ENCODE measurements around the gene ERAS.
"Not testable (repeated sequence)": the region's sequence is repeated elsewhere in the genome, so short reads cannot be mapped to it uniquely, and the experiment has no call there.

The ERAS gene

DNA sequence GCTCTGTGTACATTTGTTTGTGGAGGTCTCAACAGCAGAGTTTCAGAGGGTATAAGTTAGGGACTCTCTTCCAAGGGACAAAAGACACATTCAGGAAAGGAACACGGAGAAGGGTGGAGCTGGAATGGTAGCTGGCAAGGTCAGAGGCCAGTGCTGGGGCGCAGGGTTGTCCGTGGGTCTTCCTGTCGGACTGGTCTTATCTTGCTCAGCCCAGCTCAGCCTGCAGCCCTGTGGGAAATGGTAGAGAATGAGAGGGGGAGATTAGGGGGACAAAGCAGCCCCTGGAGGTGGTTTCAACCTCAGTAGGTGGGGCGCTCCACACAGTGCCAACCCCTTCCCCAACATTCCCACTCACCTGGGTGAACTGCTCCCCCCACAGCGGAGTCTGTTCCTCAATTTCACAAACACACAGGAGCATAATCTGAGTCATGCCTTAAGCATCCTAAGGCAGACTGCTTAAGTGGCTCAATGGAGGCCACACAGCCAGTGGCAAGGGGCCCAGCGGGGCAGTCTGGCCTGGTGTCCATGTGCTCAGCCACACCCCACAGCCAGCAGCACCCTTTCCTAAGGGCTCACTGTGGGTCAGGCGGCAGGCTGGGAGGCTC is 31.3 kb upstream of the ERAS start:
- DNase-seq (ENCODE audit: low spot score), result peak; percentile 55

DNA sequence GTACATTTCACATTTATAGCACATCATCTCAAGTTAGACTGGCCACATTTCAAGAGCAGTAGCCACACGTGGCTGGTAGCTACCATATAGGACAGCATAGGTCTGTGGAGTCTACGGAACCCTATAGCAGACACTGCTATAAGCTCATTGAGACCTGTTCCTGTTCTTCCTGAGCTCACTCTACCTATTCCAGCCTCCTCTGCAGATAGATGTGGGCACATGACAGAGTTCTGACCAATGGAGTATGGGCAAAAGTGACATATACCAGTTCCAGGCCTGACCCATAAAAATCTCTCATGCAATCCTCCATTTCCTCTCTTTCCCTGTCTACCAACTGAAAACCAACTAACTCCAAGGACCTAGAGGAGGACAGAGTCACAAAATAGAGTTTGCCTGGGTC is 28.0 kb upstream of the ERAS start:
- no peak for DNase-seq (ENCODE audit: low spot score)

DNA sequence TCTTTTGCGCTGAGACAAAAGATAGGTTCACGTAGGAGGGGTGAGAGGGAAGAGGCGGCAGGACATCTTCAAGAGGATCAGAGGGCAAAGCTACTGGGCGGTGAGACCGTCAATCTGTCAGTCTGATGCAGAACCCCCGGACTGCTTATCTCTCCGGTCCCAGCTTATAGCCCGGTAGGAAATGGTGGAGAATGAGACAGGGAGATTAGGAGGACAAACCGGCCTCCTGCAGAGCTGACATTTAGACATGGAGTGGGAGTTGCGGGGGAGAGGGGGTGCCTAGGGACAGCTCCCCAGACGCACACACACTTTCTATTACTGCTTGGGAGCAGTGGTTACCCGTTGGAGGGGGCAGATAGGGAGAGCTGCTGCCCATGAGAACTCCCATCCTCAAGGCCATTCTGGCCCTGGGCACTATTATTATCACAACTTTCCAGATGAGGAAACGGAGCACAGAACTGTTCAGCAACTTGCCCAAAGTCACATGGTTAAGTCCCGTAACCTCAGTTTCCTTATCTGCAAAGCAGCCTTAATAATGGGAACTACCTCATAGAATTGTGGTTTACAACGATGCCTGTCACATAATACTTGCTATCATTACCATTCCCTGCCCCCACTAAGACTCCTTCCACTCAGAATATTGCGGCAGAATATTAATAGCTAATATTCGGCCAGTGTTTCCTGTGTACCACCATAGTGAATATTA is 25.6 kb upstream of the ERAS start:
- no peak for DNase-seq (ENCODE audit: low spot score)

DNA sequence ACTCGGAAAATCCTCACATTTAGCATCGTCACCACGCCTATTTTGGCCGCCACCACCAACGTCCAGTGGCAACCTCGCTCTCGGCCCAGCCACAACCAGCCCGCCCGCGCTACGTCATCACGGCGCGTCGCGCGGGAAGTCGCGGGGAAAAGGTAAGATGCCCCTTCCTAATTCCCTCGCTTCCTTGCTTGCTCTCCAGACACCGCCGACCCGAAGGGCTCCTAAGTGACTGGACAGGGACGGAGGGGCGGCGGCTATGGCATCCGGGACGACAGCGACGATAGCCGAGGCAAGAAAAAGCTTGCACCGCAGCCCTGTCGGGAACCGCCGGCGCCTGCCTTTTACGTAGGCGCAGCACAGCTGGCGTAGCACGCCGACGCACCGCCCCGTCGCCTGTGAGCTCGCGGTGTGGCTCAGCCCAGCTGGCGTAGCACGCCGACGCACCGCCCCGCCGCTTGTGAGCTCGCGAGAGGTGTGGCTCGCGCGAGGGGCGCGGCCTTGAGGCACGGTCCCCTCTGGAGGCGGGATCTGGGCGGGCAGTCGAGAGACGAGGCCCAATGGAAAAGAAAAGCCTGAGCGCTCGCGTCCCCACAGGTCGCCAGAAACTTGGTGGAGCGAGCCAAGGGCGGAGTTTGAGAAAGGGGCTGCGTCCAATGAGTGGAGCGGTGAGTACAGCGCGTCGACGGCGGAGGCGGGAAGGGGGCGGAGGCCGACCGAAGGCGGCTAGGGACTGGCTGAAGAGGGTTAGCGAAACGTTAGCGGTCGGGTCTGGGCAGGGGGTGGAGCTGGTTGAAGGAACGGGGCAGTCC is 24.8 kb upstream of the ERAS start, which contains the start of gene HDAC6:
Gene HDAC6, plus strand, starts transcription at position 788 of the 809 bp plus-strand sequence. CDS start 626 bp downstream, outside the sequence.
- peak; percentile 91 for DNase-seq (ENCODE audit: low spot score)

DNA sequence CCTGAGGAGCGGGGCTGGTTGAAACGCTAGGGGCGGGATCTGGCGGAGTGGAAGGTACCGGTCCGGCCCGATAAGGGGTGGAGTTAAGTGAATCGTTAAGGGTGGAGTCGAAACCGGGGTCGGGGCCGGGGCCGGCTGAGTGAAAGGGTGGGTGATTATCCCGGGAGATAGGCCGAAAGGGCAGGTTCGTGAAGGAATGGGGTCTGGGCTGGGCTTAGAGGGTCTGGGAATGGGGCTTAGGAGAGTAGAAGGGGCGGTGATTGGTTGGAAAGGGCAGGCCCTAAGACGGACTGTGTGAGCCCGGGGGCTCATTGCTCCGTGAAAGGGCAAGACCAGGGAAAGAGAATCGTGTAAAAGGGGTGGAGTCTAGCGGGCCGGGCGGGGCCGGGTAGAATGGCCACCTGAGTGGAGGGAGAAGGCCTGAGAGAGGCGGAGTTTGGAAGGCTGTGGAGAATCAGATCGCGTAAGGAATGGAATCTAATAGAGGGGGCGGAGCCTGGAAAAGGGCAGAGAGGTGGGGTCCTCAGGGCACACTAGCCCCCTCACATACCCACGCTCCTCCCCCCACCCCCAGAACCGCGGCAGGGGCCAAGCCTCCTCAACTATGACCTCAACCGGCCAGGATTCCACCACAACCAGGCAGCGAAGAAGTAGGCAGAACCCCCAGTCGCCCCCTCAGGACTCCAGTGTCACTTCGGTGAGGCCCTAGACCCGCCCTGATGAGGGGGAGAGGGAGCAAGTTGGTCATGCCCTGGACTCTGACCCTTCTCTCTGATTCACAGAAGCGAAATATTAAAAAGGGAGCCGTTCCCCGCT is 24.0 kb upstream of the ERAS start:
- DNase-seq (ENCODE audit: low spot score), result peak; percentile 75

DNA sequence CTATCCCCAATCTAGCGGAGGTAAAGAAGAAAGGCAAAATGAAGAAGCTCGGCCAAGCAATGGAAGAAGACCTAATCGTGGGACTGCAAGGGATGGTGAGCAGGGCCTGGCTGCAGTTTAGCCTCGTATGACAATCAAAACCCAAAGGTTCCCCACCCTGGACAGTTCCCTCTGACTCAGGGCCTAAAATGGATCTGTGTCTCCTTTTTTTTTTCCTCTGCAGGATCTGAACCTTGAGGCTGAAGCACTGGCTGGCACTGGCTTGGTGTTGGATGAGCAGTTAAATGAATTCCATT is 23.5 kb upstream of the ERAS start:
- DNase-seq (ENCODE audit: low spot score), result no peak

DNA sequence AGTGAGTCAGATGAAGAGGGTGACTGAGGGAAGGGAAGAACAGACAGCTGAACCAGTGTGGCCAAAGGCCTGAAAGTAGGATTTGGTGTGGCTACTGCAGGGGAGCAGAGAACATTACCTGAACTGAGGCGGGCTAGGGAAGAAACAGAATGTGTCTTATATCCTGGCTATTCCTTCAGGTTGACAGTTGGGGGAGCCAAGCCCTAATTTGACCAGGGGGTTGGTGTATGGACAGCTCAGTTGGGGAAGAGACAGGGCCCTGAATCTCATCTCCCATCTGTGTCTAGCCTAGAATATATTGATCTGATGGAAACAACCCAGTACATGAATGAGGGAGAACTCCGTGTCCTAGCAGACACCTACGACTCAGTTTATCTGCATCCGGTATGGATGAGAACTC is 20.2 kb upstream of the ERAS start:
- no peak for DNase-seq (ENCODE audit: low spot score)

DNA sequence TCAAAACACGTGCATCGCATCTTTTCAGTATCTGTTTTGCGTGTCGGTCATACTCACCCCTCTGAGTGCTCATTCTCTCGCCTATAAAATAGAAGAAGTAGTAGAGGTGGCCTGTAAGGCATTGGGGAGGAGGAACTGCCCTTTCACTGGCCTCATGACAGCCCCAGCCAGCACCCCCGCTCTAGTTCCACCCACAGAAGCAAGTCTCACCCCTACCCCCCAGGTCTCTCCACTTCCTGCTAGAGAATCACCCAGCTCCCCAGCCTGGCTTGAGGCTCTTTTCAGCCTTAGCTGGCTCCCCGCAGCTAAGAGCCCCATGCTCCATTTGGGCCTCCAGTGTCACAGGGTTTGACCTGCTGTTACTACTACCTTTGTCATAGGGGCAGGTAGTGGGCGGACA is 12.7 kb upstream of the ERAS start:
- no peak for DNase-seq (ENCODE audit: low spot score)

DNA sequence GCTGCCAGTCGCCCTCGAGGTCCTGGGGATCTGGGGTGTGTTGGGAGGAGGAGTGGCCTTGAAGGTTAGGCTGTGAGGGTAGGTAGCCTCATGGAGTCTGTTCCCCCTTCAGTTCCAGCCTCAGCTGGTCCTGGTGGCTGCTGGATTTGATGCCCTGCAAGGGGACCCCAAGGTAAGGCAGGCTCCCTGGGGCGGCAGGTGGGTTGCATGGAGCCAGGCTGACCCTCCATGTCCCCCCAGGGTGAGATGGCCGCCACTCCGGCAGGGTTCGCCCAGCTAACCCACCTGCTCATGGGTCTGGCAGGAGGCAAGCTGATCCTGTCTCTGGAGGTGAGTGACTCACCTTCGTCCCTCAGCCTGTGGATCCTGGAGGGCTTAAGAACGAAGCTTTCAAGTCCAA is 11.6 kb upstream of the ERAS start:
- no peak for DNase-seq (ENCODE audit: low spot score)

DNA sequence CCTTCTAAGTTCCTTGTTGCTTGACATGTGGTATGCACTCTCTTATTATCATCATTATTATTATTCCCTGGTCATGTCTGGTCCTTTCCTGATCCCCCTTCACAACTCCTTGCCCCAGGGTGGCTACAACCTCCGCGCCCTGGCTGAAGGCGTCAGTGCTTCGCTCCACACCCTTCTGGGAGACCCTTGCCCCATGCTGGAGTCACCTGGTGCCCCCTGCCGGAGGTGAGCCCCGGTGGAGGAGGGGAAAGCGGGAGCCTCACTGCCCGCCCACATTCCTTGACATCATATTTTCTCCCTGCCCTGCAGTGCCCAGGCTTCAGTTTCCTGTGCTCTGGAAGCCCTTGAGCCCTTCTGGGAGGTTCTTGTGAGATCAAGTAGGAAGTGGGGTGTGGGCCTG is 11.0 kb upstream of the ERAS start:
- no peak for DNase-seq (ENCODE audit: low spot score)

DNA sequence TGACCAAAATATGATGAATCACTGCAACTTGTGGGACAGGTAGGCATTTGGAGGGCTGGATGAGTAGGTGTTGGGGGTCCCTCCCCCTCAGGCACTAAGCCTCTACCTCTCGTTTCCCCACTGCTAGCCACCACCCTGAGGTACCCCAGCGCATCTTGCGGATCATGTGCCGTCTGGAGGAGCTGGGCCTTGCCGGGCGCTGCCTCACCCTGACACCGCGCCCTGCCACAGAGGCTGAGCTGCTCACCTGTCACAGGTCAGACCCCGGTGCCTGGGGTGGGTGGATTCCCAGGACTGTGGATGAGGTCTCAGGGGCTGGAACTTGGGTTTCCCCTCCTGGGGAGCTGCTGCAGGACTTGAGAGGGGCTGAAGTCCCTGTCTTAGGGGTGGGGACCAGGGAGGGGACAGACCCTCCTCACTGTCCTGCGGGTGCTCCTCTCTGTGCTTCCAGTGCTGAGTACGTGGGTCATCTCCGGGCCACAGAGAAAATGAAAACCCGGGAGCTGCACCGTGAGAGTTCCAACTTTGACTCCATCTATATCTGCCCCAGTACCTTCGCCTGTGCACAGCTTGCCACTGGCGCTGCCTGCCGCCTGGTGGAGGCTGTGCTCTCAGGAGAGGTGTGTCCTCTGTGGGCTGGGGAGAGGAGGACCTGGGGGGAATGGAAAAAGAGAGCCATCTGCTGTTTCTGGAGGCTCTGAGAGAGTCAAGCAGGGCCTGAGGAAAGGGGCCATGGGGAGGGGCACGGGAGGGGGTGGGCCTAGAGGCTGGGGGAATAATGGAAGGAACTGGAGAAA is 10.1 kb upstream of the ERAS start:
- no peak for DNase-seq (ENCODE audit: low spot score)

DNA sequence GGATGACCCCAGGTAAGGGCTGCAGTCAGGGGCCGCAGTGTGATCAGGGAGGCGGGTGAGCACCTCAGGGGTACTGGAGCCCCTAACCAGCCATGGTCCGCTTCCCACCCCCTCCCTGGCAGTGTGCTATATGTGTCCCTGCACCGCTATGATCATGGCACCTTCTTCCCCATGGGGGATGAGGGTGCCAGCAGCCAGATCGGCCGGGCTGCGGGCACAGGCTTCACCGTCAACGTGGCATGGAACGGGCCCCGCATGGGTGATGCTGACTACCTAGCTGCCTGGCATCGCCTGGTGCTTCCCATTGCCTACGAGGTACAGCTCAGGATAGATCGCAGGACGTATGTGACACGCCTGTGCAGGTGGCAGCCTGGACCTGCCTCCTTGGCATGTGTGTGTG is 8.2 kb upstream of the ERAS start:
- DNase-seq (ENCODE audit: low spot score), result no peak

DNA sequence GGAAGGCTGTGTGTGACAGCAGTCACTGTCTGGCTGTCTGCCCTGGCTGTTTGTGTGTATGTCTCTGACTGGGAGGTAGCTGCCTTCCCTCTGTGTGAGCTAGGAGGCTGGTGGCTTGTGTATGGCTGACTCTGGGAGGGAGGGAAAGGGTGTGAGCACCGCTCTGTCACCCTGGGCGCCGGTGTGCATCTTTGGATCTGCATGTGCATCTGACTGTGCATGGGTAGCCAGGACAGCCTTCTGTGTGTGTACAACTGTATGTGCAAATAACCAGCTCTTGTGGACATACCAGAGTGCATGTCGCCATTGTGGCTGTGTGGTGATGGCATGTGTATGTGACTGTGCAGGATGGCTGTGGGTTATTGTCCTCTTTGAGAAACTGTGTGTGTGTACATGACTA is 7.4 kb upstream of the ERAS start:
- no peak for DNase-seq (ENCODE audit: low spot score)

DNA sequence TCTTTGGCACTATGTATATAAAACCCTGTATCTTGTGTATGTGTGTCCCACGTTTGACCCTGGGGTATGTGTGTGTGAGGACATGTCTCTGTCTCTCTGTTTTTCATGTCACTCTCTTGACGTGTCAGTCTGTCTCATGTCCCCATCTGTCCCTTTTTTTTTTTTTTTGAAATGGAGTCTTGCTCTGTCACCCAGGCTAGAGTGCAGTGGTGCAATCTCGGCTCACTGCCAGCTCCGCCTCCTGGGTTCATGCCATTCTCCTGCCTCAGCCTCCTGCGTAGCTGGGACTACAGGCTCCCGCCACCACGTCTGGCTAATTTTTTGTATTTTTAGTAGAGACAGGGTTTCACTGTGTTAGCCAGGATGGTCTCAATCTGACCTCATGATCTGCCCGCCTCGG is 6.9 kb upstream of the ERAS start:
- DNase-seq (ENCODE audit: low spot score), result not testable (repeated sequence)

DNA sequence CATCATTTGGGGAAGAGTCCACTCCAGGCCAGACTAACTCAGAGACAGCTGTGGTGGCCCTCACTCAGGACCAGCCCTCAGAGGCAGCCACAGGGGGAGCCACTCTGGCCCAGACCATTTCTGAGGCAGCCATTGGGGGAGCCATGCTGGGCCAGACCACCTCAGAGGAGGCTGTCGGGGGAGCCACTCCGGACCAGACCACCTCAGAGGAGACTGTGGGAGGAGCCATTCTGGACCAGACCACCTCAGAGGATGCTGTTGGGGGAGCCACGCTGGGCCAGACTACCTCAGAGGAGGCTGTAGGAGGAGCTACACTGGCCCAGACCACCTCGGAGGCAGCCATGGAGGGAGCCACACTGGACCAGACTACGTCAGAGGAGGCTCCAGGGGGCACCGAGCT is 3.3 kb upstream of the ERAS start:
- DNase-seq (ENCODE audit: low spot score), result no peak

DNA sequence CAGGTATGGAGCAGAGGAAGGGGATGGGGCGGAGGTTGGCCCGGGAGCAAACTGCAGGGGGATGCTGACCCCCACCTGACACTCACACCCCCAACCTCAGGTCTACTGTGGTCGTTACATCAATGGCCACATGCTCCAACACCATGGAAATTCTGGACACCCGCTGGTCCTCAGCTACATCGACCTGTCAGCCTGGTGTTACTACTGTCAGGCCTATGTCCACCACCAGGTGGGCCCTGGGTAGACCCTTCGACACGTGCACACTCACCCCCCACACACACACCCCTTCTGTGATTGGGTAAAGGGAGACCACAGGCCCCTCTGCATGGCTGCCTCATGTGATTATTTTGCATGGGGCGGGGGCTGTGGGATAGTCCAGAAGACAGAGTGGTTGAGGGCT is 2.2 kb upstream of the ERAS start:
- DNase-seq (ENCODE audit: low spot score), result no peak

DNA sequence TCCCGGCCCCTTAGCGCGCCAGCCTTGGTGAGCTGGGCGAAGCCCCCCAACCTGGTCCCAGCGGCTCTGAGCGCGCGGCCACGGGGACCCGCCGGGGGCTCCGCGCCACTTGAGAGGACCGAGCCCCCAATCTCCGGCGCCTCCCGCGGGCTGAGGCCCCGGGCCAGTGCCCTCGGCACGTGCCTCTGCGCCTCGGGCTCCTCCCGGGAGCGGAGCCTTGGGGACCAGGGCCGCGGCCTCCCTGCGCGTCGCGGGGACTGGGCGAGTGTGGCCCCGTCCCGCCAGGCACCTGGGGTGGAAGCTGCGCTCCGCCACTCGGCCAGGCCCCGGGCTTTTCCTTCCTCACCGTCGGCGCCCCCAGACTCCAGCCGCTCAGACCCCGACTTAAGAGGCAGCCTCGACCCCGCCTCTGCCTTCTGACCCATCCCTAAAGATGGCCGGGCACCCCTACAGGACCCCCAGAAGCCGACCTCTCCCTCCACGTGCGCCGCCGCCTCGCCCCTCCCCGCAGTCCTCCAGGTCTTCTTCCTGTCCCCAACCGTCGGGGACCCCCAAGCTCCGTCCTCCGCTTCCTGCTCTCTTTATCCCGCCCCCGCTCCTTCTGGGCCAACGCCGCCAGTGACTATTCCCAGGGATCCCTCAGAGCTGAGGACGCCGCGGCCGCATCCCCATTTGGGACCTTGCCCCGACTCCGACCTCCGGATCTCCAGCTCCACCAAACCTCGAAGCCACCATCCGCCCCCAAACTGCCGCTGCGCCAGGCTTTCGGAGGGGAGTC is 752 bp downstream of the ERAS start:
- DNase-seq (ENCODE audit: low spot score), result no peak

DNA sequence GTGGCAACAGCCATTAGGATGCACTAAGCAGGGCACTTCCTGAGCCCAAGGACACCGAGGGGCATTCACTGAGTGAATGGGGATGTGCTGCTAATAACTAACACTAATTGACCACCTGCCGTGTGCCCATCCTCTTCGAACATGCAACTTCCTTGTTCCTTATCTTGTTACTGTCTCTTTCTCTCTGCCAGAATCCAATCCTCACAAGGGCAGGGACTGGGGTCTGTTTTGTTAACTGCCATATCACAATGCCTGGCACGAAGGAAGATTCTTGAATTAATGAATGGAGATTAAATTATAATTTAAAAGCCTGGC is 1.3 kb downstream of the ERAS start:
- no peak for DNase-seq (ENCODE audit: low spot score)

DNA sequence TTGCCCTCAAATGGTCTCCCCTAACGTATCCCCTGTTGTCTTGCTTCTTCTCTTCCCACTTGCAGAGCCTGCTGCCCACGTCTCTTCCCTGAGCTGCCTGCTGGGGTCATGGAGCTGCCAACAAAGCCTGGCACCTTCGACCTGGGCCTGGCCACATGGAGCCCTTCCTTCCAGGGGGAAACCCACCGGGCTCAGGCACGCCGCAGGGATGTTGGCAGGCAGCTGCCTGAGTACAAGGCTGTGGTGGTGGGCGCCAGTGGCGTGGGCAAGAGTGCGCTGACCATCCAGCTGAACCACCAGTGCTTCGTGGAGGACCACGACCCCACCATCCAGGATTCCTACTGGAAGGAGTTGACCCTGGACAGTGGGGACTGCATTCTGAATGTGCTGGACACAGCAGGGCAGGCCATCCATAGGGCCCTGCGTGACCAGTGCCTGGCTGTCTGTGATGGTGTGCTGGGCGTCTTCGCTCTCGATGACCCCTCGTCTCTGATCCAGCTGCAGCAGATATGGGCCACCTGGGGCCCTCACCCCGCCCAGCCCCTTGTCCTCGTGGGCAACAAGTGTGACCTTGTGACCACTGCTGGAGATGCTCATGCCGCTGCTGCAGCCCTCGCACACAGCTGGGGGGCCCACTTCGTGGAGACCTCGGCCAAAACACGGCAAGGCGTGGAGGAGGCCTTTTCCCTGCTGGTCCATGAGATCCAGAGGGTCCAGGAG is 2.9 kb downstream of the ERAS start:
- no peak for DNase-seq (ENCODE audit: low spot score)

DNA sequence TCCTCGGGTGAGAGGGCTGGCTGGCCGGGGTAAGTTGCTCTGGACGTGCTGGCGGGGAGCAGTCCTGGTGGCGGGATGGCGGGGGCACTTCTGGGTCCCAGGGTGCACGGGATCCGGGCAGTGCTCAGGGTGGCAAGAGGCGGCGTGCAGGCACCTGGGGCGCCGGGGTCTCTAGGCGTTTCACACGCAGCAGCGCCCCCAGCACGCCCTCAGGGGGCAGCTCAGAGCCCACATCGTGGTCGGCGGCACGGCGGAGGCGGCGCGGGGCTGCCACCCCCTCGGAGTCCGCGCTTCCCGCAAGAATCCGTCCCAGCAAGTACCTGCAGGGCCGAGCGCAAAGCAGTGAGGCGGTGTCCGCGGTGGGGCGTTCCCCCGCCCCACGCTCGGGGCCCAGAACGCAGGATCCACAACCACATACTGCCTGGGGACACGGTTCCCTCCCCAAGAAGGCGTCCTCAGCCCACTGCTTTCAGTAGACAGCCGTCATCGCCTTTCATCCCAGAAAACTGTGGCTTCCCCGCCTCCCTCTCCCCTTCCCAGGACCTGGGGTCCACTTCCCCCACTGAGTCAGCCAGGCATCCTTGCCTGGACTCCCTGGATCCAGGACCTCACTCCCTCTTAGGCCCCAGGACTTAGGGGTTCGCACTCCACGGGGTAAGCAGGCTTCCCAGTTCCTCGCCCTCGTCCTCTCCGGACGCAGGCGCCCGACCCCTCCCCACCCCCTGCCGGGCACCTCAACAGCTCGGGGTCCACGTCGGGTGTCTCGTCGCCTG is 5.0 kb downstream of the ERAS start:
- DNase-seq (ENCODE audit: low spot score), result no peak
